ENCODE results near the gene IPCEF1. TPM values are rescaled to one million over a fixed set of nuclear protein-coding genes. Genes with fewer than 3 reads are reported as not detected.

The IPCEF1 gene
- total and polyA plus RNA-seq, 5 donors from 2014 or later, result 82.4 to 160 (median 85.9) TPM

- Histone ChIP-seq H3K36me3 (ENCODE audit: control insufficient read depth, insufficient read depth, low read length) (no peaks in the 10 kb centered on the region), H3K27ac (ENCODE audit: insufficient read depth, low read length, poor library complexity, severe bottlenecking) (no peak overlapping the region), H3K27me3 (ENCODE audit: control insufficient read depth, insufficient read depth, low read length) (peaks cover 4% of the 10 kb centered on the region), H3K4me3 (ENCODE audit: low read depth, low read length) (no peak overlapping the region), H3K4me1 (ENCODE audit: control insufficient read depth, insufficient read depth, low read length, poor library complexity, severe bottlenecking) (no peaks in the 10 kb centered on the region), H3K9me3 (ENCODE audit: control insufficient read depth in 2 of 2, low read length in 2 of 2) (no peaks in the 10 kb centered on the region)
- Mint-ChIP-seq H3K27ac (no peak overlapping the region), H3K27me3 (peaks cover 17% of the 10 kb centered on the region), H3K4me3 (no peak overlapping the region), H3K9me3 (peaks cover 0 to 4% (median 0%) of the 10 kb centered on the region in 7 donors), H3K4me1 (peaks cover 0 to 2% (median 0%) of the 10 kb centered on the region in 4 donors), H3K36me3 (no peaks in the 10 kb centered on the region)
- ATAC-seq (ENCODE audit: low read depth in 2 of 2) (no peak), DNase-seq (no peak)
Observed at GRCh38 chr6:154127657-154128056, 228.9 kb downstream of the IPCEF1 start.

- H3K4me1 ChIP-seq (ENCODE audit: control insufficient read depth, insufficient read depth, low read length, poor library complexity, severe bottlenecking), result no peaks in the 10 kb centered on the region
- H3K4me3 ChIP-seq (ENCODE audit: low read depth, low read length), result no peak overlapping the region
- no peaks in the 10 kb centered on the region for H3K9me3 ChIP-seq (ENCODE audit: control insufficient read depth in 2 of 2, low read length in 2 of 2)
- no peaks in the 10 kb centered on the region for H3K36me3 ChIP-seq (ENCODE audit: control insufficient read depth, insufficient read depth, low read length)
- no peak for ATAC-seq (ENCODE audit: low read depth in 2 of 2)
- peaks cover 21% of the 10 kb centered on the region for H3K27me3 Mint-ChIP-seq
- no peak overlapping the region for H3K27ac Mint-ChIP-seq
- peaks cover 0 to 2% (median 0%) of the 10 kb centered on the region in 4 donors for H3K4me1 Mint-ChIP-seq
- H3K36me3 Mint-ChIP-seq, result no peaks in the 10 kb centered on the region
- peaks cover 0 to 7% (median 0%) of the 10 kb centered on the region in 7 donors for H3K9me3 Mint-ChIP-seq
- H3K27ac ChIP-seq (ENCODE audit: insufficient read depth, low read length, poor library complexity, severe bottlenecking), result no peak overlapping the region
- no peak overlapping the region for H3K4me3 Mint-ChIP-seq
- no peak for DNase-seq
- peaks cover 6% of the 10 kb centered on the region for H3K27me3 ChIP-seq (ENCODE audit: control insufficient read depth, insufficient read depth, low read length)
Observed at GRCh38 chr6:154125421-154125820, 231.2 kb downstream of the IPCEF1 start.

GRCh38 chr6:154123155-154123956 lies 233.2 kb downstream of the IPCEF1 start:
- H3K27me3 Mint-ChIP-seq, result peaks cover 26% of the 10 kb centered on the region
- H3K27ac ChIP-seq (ENCODE audit: insufficient read depth, low read length, poor library complexity, severe bottlenecking), result no peak overlapping the region
- peaks cover 0 to 7% (median 0%) of the 10 kb centered on the region in 7 donors for H3K9me3 Mint-ChIP-seq
- H3K27me3 ChIP-seq (ENCODE audit: control insufficient read depth, insufficient read depth, low read length), result peaks cover 6% of the 10 kb centered on the region
- no peaks in the 10 kb centered on the region for H3K9me3 ChIP-seq (ENCODE audit: control insufficient read depth in 2 of 2, low read length in 2 of 2)
- no peak overlapping the region for H3K27ac Mint-ChIP-seq
- H3K4me1 Mint-ChIP-seq, result peaks cover 0 to 2% (median 0%) of the 10 kb centered on the region in 4 donors
- H3K4me1 ChIP-seq (ENCODE audit: control insufficient read depth, insufficient read depth, low read length, poor library complexity, severe bottlenecking), result no peaks in the 10 kb centered on the region
- no peak overlapping the region for H3K4me3 ChIP-seq (ENCODE audit: low read depth, low read length)
- DNase-seq, result no peak
- no peaks in the 10 kb centered on the region for H3K36me3 Mint-ChIP-seq
- ATAC-seq (ENCODE audit: low read depth in 2 of 2), result no peak
- H3K36me3 ChIP-seq (ENCODE audit: control insufficient read depth, insufficient read depth, low read length), result no peaks in the 10 kb centered on the region
- no peak overlapping the region for H3K4me3 Mint-ChIP-seq

- no peak for DNase-seq
- H3K36me3 ChIP-seq (ENCODE audit: control insufficient read depth, insufficient read depth, low read length), result no peaks in the 10 kb centered on the region
- H3K36me3 Mint-ChIP-seq, result no peaks in the 10 kb centered on the region
- peaks cover 20% of the 10 kb centered on the region for H3K27me3 Mint-ChIP-seq
- no peak overlapping the region for H3K27ac Mint-ChIP-seq
- no peak overlapping the region for H3K4me3 Mint-ChIP-seq
- peaks cover 0 to 2% (median 0%) of the 10 kb centered on the region in 4 donors for H3K4me1 Mint-ChIP-seq
- peaks cover 0 to 7% (median 0%) of the 10 kb centered on the region in 7 donors for H3K9me3 Mint-ChIP-seq
- H3K4me1 ChIP-seq (ENCODE audit: control insufficient read depth, insufficient read depth, low read length, poor library complexity, severe bottlenecking), result no peaks in the 10 kb centered on the region
- ATAC-seq (ENCODE audit: low read depth in 2 of 2), result no peak
- H3K27me3 ChIP-seq (ENCODE audit: control insufficient read depth, insufficient read depth, low read length), result peaks cover 6% of the 10 kb centered on the region
- no peak overlapping the region for H3K4me3 ChIP-seq (ENCODE audit: low read depth, low read length)
- no peak overlapping the region for H3K27ac ChIP-seq (ENCODE audit: insufficient read depth, low read length, poor library complexity, severe bottlenecking)
- H3K9me3 ChIP-seq (ENCODE audit: control insufficient read depth in 2 of 2, low read length in 2 of 2), result no peaks in the 10 kb centered on the region
Observed at GRCh38 chr6:154122195-154122925, 234.2 kb downstream of the IPCEF1 start.

GRCh38 chr6:154117485-154117884 lies 239.1 kb downstream of the IPCEF1 start:
- Histone ChIP-seq H3K4me3 (ENCODE audit: low read depth, low read length) (no peak overlapping the region), H3K9me3 (ENCODE audit: control insufficient read depth in 2 of 2, low read length in 2 of 2) (no peaks in the 10 kb centered on the region), H3K27ac (ENCODE audit: insufficient read depth, low read length, poor library complexity, severe bottlenecking) (no peak overlapping the region), H3K27me3 (ENCODE audit: control insufficient read depth, insufficient read depth, low read length) (peaks cover 3% of the 10 kb centered on the region), H3K4me1 (ENCODE audit: control insufficient read depth, insufficient read depth, low read length, poor library complexity, severe bottlenecking) (no peaks in the 10 kb centered on the region), H3K36me3 (ENCODE audit: control insufficient read depth, insufficient read depth, low read length) (no peaks in the 10 kb centered on the region)
- no peak overlapping the region for H3K27ac Mint-ChIP-seq
- no peaks in the 10 kb centered on the region for H3K4me1 Mint-ChIP-seq
- DNase-seq (no peak), ATAC-seq (ENCODE audit: low read depth in 2 of 2) (no peak)
- no peaks in the 10 kb centered on the region for H3K36me3 Mint-ChIP-seq
- H3K4me3 Mint-ChIP-seq, result no peak overlapping the region
- peaks cover 20% of the 10 kb centered on the region for H3K27me3 Mint-ChIP-seq
- H3K9me3 Mint-ChIP-seq, result peaks cover 0 to 2% (median 0%) of the 10 kb centered on the region in 7 donors

- Mint-ChIP-seq H3K36me3 (no peaks in the 10 kb centered on the region), H3K4me1 (no peaks in the 10 kb centered on the region), H3K9me3 (peaks cover 0 to 1% (median 0%) of the 10 kb centered on the region in 7 donors), H3K27ac (no peak overlapping the region), H3K4me3 (no peak overlapping the region), H3K27me3 (no peaks in the 10 kb centered on the region)
- H3K27me3 ChIP-seq (ENCODE audit: control insufficient read depth, insufficient read depth, low read length), result no peaks in the 10 kb centered on the region
- ATAC-seq (ENCODE audit: low read depth in 2 of 2) (no peak), DNase-seq (no peak)
- no peaks in the 10 kb centered on the region for H3K4me1 ChIP-seq (ENCODE audit: control insufficient read depth, insufficient read depth, low read length, poor library complexity, severe bottlenecking)
- no peaks in the 10 kb centered on the region for H3K9me3 ChIP-seq (ENCODE audit: control insufficient read depth in 2 of 2, low read length in 2 of 2)
- H3K36me3 ChIP-seq (ENCODE audit: control insufficient read depth, insufficient read depth, low read length), result no peaks in the 10 kb centered on the region
- H3K27ac ChIP-seq (ENCODE audit: insufficient read depth, low read length, poor library complexity, severe bottlenecking), result no peak overlapping the region
- H3K4me3 ChIP-seq (ENCODE audit: low read depth, low read length), result no peak overlapping the region
Observed at GRCh38 chr6:154113392-154113791, 243.2 kb downstream of the IPCEF1 start.

- no peaks in the 10 kb centered on the region for H3K4me1 Mint-ChIP-seq
- DNase-seq (no peak), ATAC-seq (ENCODE audit: low read depth in 2 of 2) (no peak)
- peaks cover 0 to 1% (median 0%) of the 10 kb centered on the region in 7 donors for H3K9me3 Mint-ChIP-seq
- H3K27me3 ChIP-seq (ENCODE audit: control insufficient read depth, insufficient read depth, low read length), result no peaks in the 10 kb centered on the region
- no peaks in the 10 kb centered on the region for H3K4me1 ChIP-seq (ENCODE audit: control insufficient read depth, insufficient read depth, low read length, poor library complexity, severe bottlenecking)
- no peak overlapping the region for H3K27ac Mint-ChIP-seq
- H3K36me3 ChIP-seq (ENCODE audit: control insufficient read depth, insufficient read depth, low read length), result no peaks in the 10 kb centered on the region
- no peaks in the 10 kb centered on the region for H3K36me3 Mint-ChIP-seq
- no peak overlapping the region for H3K27ac ChIP-seq (ENCODE audit: insufficient read depth, low read length, poor library complexity, severe bottlenecking)
- H3K4me3 ChIP-seq (ENCODE audit: low read depth, low read length), result no peak overlapping the region
- no peak overlapping the region for H3K4me3 Mint-ChIP-seq
- H3K9me3 ChIP-seq (ENCODE audit: control insufficient read depth in 2 of 2, low read length in 2 of 2), result no peaks in the 10 kb centered on the region
- H3K27me3 Mint-ChIP-seq, result no peaks in the 10 kb centered on the region
Observed at GRCh38 chr6:154112181-154112809, 244.3 kb downstream of the IPCEF1 start.

All from CD4-positive, CD25-positive, alpha-beta regulatory T cell (primary cell).